Lung (tissue), 12 donors: ENCODE data around the gene ASIC4. TPM values are rescaled to one million over a fixed set of nuclear protein-coding genes. Genes with fewer than 3 reads are reported as not detected.

Experiments
- ATAC-seq: fragments of 200-7000 bp; cut with Tn5 transposase; one replicate; pipeline ENCODE4 v1.9.1; 2020; ENCODE audit warnings: moderate number of reproducible peaks; ENCODE audit not compliant: insufficient read depth, low FRiP score
- DNase-seq, 3 donors: peaks; one replicate each; pipeline ENCODE4 v3.0.0-alpha.2; 2013 to 2017
- H3K27ac ChIP-seq, 2 donors: one replicate each; pipeline ENCODE4 v1.5.1; 2013; ENCODE audit warnings: mild to moderate bottlenecking in 2 of 2, moderate library complexity in 2 of 2, control low read depth in 1 of 2, inconsistent platforms in 1 of 2, low read depth in 1 of 2, low read length in 1 of 2
- H3K27me3 ChIP-seq, 3 donors: one replicate each; pipeline ENCODE4 v1.5.1; 2013; ENCODE audit warnings: low read length in 2 of 3; ENCODE audit not compliant: control insufficient read depth in 3 of 3, insufficient read depth in 3 of 3
- H3K36me3 ChIP-seq, 4 donors: one replicate each; pipeline ENCODE4 v1.5.1; 2013; ENCODE audit warnings: low read length in 4 of 4, mild to moderate bottlenecking in 1 of 4, moderate library complexity in 1 of 4; ENCODE audit not compliant: control insufficient read depth in 4 of 4, insufficient read depth in 4 of 4
- H3K4me1 ChIP-seq, 5 donors: one replicate each; pipeline ENCODE4 v1.5.1; 2013; ENCODE audit warnings: low read length in 5 of 5, mild to moderate bottlenecking in 2 of 5, moderate library complexity in 1 of 5; ENCODE audit not compliant: control insufficient read depth in 5 of 5, insufficient read depth in 5 of 5
- H3K4me3 ChIP-seq: one replicate; pipeline ENCODE4 v1.5.1; 2013; ENCODE audit warnings: mild to moderate bottlenecking, control low read depth, moderate library complexity
- H3K9ac ChIP-seq, 2 donors: one replicate each; pipeline ENCODE4 v1.5.1; 2013; ENCODE audit warnings: low read length in 2 of 2, control low read depth in 1 of 2; ENCODE audit not compliant: insufficient read depth in 1 of 2
- H3K9me3 ChIP-seq, 4 donors: one replicate each; pipeline ENCODE4 v1.5.1; 2013; ENCODE audit warnings: low read length in 3 of 4, mild to moderate bottlenecking in 1 of 4, moderate library complexity in 1 of 4; ENCODE audit not compliant: control insufficient read depth in 4 of 4, insufficient read depth in 3 of 4
- WGBS, 2 donors: extraction: QIAGEN DNeasy Blood & Tissue Kit; methylation state at CpG; one replicate each; pipeline ENCODE4 v1.1.7; 2013; 5-methylcytosine and 5-hydroxymethylcytosine counted together
- polyA plus RNA-seq, 2 donors: library from polyadenylated mRNA; stranded (reverse); fragments of 200-250 nt; gene quantifications; one replicate each; pipeline ENCODE4 v1.2.1, GENCODE V29; 2013
- total RNA-seq, 2 donors: library from RNA; depleted of rRNA in 1 of 2; stranded (reverse); fragments of >200 nt in 1 of 2; gene quantifications; one replicate each; pipeline ENCODE4 v1.2.1, GENCODE V29; 2014 to 2021
- TF ChIP-seq, protein P1 (sequence below): IDR thresholded peaks from 2 replicates; pipeline ENCODE4 v1.5.1; 2012; ENCODE audit warnings: mild to moderate bottlenecking; ENCODE audit errors: control extremely low read depth, extremely low read depth
- donor health status: control.
- donor health status: control.
- donor health status: Bipolar disorder and iron deficiency.
- donor health status: healthy.
- donor health status: DM: yes; HTN: yes; CAD: no.

Gene ASIC4
- total and polyA plus RNA-seq, 4 donors, result 0.02 to 0.43 (median 0.14) TPM

GRCh38 chr2:219485201-219485580, 29.1 kb upstream of the ASIC4 start:
- no peak overlapping the region for H3K4me3 ChIP-seq
- H3K27ac ChIP-seq, result no peak overlapping the region
- DNase-seq (no peak), ATAC-seq (no peak)
- peaks cover 0 to 2% (median 0%) of the 10 kb centered on the region in 4 donors for H3K9me3 ChIP-seq
- H3K27me3 ChIP-seq, result peaks cover 5 to 42% (median 17%) of the 10 kb centered on the region in 3 donors
- TF ChIP-seq, protein P1, sequence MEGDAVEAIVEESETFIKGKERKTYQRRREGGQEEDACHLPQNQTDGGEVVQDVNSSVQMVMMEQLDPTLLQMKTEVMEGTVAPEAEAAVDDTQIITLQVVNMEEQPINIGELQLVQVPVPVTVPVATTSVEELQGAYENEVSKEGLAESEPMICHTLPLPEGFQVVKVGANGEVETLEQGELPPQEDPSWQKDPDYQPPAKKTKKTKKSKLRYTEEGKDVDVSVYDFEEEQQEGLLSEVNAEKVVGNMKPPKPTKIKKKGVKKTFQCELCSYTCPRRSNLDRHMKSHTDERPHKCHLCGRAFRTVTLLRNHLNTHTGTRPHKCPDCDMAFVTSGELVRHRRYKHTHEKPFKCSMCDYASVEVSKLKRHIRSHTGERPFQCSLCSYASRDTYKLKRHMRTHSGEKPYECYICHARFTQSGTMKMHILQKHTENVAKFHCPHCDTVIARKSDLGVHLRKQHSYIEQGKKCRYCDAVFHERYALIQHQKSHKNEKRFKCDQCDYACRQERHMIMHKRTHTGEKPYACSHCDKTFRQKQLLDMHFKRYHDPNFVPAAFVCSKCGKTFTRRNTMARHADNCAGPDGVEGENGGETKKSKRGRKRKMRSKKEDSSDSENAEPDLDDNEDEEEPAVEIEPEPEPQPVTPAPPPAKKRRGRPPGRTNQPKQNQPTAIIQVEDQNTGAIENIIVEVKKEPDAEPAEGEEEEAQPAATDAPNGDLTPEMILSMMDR, result no peak
- H3K36me3 ChIP-seq, result peaks cover 0 to 6% (median 0%) of the 10 kb centered on the region in 4 donors
- peaks cover 0 to 10% (median 3%) of the 10 kb centered on the region in 5 donors for H3K4me1 ChIP-seq
- H3K9ac ChIP-seq, result no peak overlapping the region
- WGBS, 2 donors, result 44 to 56% methylated on average over 12 of the region's 12 CpGs

DNA sequence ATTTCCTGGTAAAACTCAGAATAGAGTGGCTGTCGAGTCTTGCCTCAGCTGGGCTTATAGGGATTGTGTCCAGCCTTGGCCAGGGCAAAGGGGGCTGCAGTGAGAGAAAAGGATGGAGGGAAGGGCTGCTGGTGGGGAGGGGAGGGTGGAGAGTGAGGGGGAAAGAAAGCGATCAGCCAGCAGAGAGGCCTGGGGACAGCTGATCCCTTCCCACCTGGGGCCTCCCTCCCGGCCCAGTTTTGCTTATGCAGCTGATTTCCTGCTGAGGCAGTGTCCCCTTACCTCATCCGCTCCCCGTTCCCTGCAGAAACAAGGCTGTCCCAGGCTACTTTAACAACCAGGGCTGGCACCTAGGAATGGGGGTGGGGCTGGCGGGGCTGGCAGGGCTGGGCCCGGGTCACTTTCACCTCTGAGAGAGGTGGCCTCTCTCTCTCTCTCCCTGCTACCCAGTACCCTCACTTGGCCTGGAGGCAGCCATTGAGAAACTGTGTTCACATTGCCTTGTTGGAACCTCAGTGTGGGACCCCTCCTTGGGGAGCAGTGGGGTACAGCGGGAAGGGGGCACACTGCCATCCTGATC, 27.8 kb upstream of the ASIC4 start:
- 43 to 56% methylated on average over 8 of the region's 8 CpGs for WGBS, 2 donors
- H3K9me3 ChIP-seq, result peaks cover 0 to 2% (median 0%) of the 10 kb centered on the region in 4 donors
- H3K27ac ChIP-seq, result no peak overlapping the region
- peaks cover 5 to 39% (median 17%) of the 10 kb centered on the region in 3 donors for H3K27me3 ChIP-seq
- no peak for ATAC-seq
- H3K4me3 ChIP-seq, result no peak overlapping the region
- H3K9ac ChIP-seq, result no peak overlapping the region
- DNase-seq, result no peak
- peaks cover 0 to 10% (median 3%) of the 10 kb centered on the region in 5 donors for H3K4me1 ChIP-seq
- TF ChIP-seq, protein P1, result no peak
- peaks cover 0 to 6% (median 0%) of the 10 kb centered on the region in 4 donors for H3K36me3 ChIP-seq

GRCh38 chr2:219488149-219488843, 26.0 kb upstream of the ASIC4 start:
- TF ChIP-seq, protein P1, result no peak
- H3K27me3 ChIP-seq, result peaks cover 6 to 31% (median 14%) of the 10 kb centered on the region in 3 donors
- H3K27ac ChIP-seq, result no peak overlapping the region
- no peak overlapping the region for H3K9ac ChIP-seq
- ATAC-seq (no peak), DNase-seq (no peak)
- no peaks in the 10 kb centered on the region for H3K36me3 ChIP-seq
- 90% methylated on average over 17 of the region's 17 CpGs for WGBS, 2 donors
- no peaks in the 10 kb centered on the region for H3K9me3 ChIP-seq
- no peak overlapping the region for H3K4me3 ChIP-seq
- peaks cover 0 to 10% (median 0%) of the 10 kb centered on the region in 5 donors for H3K4me1 ChIP-seq
